Ectodermal cell (in vitro differentiated cells): ENCODE measurements around the gene TSACC.

Experiments used
- H3K27ac ChIP-seq: 2 replicates; pipeline ENCODE4 v1.7.0; 2013; ENCODE audit warnings: mild to moderate bottlenecking, low read depth, low read length; ENCODE audit not compliant: insufficient read depth, poor library complexity, severe bottlenecking
- H3K27me3 ChIP-seq: 2 replicates; pipeline ENCODE4 v1.7.0; 2013; ENCODE audit warnings: mild to moderate bottlenecking, low read length; ENCODE audit not compliant: insufficient read depth, control insufficient read depth, poor library complexity, severe bottlenecking
- H3K36me3 ChIP-seq: one replicate; pipeline ENCODE4 v1.7.0; 2013; ENCODE audit warnings: low read length; ENCODE audit not compliant: control insufficient read depth, insufficient read depth
- H3K4me1 ChIP-seq: one replicate; pipeline ENCODE4 v1.7.0; 2013; ENCODE audit warnings: low read length; ENCODE audit not compliant: control insufficient read depth, insufficient read depth
- H3K4me3 ChIP-seq: 2 replicates; pipeline ENCODE4 v1.7.0; 2013; ENCODE audit warnings: low read depth, low read length, control low read depth; ENCODE audit not compliant: insufficient read depth
- H3K9me3 ChIP-seq: 2 replicates; pipeline ENCODE4 v1.7.0; 2013; ENCODE audit warnings: mild to moderate bottlenecking, low read length, moderate library complexity; ENCODE audit not compliant: control insufficient read depth
- WGBS, 2 experiments: methylation state at CpG; one replicate each; pipeline ENCODE4 v1.1.7; 2013; ENCODE audit warnings: missing lambda C conversion rate in 2 of 2; 5-methylcytosine and 5-hydroxymethylcytosine counted together

TSACC gene

GRCh38 chr1:156391701-156392100, 53.4 kb downstream of the TSACC start:
- 65 to 72% methylated on average over 8 of the region's 8 CpGs for WGBS, 2 experiments
- H3K36me3 ChIP-seq, result no peaks in the 10 kb centered on the region
- H3K27ac ChIP-seq, result no peak overlapping the region
- H3K4me3 ChIP-seq, result no peak overlapping the region
- H3K9me3 ChIP-seq, result no peaks in the 10 kb centered on the region
- H3K27me3 ChIP-seq, result peaks cover 85% of the 10 kb centered on the region
- H3K4me1 ChIP-seq, result peaks cover 38% of the 10 kb centered on the region

- Histone ChIP-seq H3K27ac (no peak overlapping the region), H3K4me1 (peaks cover 38% of the 10 kb centered on the region), H3K36me3 (no peaks in the 10 kb centered on the region), H3K27me3 (peaks cover 77% of the 10 kb centered on the region), H3K4me3 (no peak overlapping the region), H3K9me3 (no peaks in the 10 kb centered on the region)
- WGBS, 2 experiments, result 18 to 25% methylated on average over 13 of the region's 13 CpGs
Observed at GRCh38 chr1:156392452-156392853, 54.1 kb downstream of the TSACC start.

- H3K27me3 ChIP-seq, result peaks cover 71% of the 10 kb centered on the region
- no peak overlapping the region for H3K27ac ChIP-seq
- H3K4me3 ChIP-seq, result no peak overlapping the region
- no peaks in the 10 kb centered on the region for H3K9me3 ChIP-seq
- H3K36me3 ChIP-seq, result no peaks in the 10 kb centered on the region
- peaks cover 38% of the 10 kb centered on the region for H3K4me1 ChIP-seq
Observed at GRCh38 chr1:156393095-156393494, 54.8 kb downstream of the TSACC start.

- H3K27me3 ChIP-seq, result peaks cover 62% of the 10 kb centered on the region
- H3K27ac ChIP-seq, result no peak overlapping the region
- no peak overlapping the region for H3K4me3 ChIP-seq
- peaks cover 34% of the 10 kb centered on the region for H3K4me1 ChIP-seq
- no peaks in the 10 kb centered on the region for H3K36me3 ChIP-seq
- no peaks in the 10 kb centered on the region for H3K9me3 ChIP-seq
- WGBS, 2 experiments, result 82 to 87% methylated on average over 9 of the region's 9 CpGs
Observed at GRCh38 chr1:156394082-156394481, 55.8 kb downstream of the TSACC start.

GRCh38 chr1:156394835-156395461, 56.6 kb downstream of the TSACC start:
- no peak overlapping the region for H3K27ac ChIP-seq
- H3K36me3 ChIP-seq, result no peaks in the 10 kb centered on the region
- 86 to 87% methylated on average over 16 of the region's 16 CpGs for WGBS, 2 experiments
- peaks cover 62% of the 10 kb centered on the region for H3K27me3 ChIP-seq
- peaks cover 34% of the 10 kb centered on the region for H3K4me1 ChIP-seq
- no peak overlapping the region for H3K4me3 ChIP-seq
- no peaks in the 10 kb centered on the region for H3K9me3 ChIP-seq
